ENCODE results near the gene ZNF511.

ZNF511 gene

DNA sequence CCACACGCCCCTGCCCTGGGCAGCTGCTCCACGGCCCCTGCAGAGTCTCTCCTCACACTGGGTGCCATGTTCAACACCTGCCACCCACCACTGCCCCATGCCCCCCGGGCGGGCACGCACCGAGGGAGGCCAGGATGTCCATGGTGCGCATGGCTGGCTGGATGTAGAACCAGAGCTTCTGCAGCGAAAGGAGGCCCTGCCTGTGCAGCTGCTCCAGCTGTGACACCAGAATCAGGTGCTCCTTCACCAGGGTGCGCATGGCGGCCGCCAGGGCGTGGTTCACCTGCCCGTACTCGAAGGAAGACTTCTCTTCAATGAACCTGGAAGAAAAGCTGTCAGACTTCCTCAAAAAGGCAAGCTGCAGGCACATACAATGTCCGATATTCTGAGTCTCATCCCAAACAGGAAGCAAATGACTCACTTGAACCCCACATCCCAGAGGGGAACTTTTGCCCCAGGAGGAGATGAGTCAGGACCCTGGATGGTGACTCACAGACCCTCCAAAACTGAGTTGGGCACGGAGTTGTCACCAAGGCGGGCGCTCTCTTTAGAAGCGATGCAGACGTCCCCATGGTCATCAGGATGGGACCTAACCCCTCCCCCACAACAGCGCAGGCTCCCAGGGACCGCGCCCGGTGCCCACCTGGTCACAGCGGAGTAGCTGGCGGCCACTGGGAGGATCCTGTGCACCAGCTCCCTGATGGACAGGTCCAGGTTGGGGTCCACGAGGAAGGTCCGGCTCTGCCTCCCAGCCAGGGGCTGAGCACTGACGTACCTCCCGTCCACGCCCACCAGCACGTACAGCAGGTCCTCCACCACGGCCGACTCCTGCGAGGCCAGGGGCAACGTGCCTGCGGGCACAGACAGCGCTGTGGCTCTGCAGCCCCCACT is 15.6 kb upstream of the ZNF511 start:
- no peak for DNase-seq (ENCODE audit: low read depth in 1 of 2, low spot score in 1 of 2)

DNA sequence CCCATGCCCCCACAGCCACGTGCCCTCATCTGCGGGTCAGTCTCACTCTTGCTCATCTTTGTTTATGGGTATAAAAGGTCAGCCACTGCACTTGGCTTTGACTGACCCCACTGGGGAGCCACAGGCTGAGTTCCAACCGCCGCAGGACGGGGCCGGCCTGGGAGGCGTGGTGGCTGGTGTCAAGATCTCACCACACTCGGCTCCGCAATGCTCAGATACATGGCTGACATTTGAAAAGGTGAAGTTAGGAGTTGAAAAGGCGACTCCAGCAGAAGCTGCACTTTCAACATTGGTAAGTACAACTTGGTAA is 14.9 kb upstream of the ZNF511 start:
- no peak for DNase-seq (ENCODE audit: low read depth in 1 of 2, low spot score in 1 of 2)

DNA sequence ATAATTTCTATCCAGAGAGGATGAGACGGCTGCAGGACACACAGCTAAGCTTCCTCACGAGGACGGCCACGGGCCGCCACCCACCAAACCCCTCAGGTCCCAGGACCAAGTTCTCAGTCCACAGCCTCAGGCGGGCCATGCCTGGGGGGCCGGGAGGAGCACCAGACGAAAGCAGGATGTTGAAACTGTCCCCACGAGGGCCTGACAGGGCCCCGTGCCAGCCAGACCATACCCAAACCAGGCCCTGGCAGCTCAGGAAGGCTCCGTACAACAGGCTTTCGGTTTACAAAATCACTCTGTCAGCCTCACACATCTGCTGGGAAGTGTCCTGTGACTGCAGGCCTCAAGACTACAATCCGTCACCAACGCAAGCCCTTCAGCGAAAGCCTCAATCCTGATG is 14.5 kb upstream of the ZNF511 start:
- no peak for DNase-seq (ENCODE audit: low read depth in 1 of 2, low spot score in 1 of 2)

DNA sequence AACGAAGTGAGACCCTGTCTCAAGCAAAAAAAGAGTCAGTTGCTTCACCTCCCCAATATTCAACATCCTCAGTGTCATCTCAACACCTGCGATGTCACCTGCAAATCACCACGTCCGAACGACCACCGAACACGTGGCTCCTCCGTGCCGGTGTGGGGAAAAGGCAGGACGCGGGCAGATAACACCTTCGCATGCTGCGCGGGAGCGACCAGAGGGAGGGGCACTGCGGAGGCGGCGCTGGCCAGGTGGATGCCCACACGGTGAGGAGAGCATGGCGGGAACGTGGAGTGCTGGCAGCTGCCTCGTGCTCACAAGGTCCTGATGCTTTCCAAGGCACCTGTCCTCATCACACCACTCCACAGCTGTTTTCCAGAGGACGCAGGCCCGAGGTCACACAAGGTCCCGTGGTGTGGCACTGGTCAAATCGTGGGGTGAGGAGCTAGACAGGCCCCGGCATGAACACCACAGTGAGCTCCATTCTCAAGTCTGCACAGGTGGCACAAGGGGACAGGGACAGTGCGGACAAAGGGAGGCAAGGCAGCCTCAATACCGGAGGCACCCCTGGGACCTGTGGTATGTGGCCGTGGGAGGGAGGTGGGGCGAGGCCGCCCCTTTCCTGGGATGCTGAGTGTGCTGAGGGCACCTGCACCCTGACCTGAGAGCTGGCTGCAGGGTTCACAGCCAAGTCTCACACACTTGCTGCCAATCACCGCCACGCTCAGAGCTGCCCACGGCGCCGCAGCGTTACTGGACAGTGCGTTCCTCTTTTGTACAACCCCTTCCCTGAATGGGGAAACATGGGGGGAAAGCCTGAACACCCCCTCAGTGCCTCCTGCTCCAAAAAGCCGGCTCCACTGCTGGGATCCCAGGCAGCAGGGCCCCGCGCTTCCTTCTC is 13.0 kb upstream of the ZNF511 start:
- DNase-seq (ENCODE audit: low read depth in 1 of 2, low spot score in 1 of 2) = no peak

DNA sequence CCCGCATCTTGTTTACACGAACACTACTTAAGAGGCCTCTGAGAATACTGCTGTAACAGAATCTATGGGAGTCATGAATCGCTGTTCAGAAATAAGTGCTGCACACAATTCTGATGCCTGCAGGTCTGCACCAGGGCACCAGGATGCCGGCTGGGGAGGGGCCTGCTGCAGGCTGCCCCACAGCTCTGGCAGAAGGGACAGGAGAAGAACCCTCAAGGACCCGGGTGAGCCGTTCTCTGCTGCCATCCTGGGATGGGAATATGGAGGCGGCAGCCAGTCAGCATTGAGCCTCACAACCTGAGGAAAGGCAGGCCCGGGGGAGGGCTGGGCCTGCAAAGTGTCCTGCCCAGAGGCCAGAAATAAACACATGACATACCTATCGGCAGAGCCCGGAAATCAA is 11.2 kb upstream of the ZNF511 start:
- no peak for DNase-seq (ENCODE audit: low read depth in 1 of 2, low spot score in 1 of 2)

DNA sequence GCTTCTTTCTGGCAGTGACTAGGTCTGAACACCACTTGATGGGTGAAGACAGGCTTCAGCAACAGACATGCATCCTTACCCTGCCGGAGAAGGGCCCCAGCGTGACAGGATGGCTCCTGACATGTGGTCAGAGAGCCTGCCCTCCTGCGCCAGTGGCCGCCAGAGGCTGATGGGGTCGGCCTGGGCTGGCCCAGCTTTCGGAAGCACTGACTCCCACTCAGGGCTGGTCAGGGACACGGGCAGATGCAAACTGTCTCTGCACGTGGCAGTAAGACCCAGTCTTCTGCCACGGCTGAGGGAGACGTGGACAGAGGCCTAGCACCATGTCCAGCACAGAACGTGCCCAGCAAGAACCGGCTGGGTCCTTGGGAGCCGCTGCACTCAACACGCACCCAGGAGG is 10.2 kb upstream of the ZNF511 start:
- no peak for DNase-seq (ENCODE audit: low read depth in 1 of 2, low spot score in 1 of 2)

DNA sequence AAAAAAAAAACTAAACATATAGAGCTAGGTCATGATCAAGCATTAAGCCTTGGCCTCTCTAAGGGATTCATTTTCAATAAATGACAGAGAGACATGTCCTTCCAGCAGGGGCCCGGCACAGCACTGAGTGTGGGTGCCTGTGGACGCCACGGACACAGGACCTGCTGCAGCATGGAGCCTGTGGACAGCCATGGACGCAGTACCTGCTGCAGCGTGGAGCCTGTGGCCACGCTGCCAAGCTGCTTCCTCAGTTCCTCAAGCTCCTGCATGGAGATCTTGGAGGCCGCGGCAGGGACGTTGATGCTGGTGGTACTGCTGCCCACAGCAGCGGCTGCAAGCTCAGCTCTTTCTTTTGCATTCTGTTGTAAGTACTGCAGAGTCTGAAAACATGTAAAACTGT is 9.5 kb upstream of the ZNF511 start:
- no peak for DNase-seq (ENCODE audit: low read depth in 1 of 2, low spot score in 1 of 2)

DNA sequence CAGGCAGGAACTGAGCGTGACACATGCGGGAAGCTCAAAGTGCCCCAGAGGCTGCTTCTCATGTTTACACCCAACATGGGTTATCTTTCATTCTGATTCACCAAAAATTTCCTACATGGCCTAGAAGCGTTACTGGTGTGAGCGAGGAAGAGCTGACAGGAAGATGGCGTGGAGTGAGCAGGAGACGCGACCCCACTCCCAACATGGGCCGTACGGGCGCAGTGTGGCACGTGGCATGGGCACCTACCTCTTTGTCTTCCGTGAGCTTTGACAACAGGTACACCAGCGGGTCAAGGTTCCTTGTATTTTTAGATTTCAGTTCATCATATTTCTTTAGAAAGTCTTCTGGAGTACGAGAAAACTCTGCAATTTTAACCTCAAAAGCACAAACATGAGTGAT is 9.0 kb upstream of the ZNF511 start:
- DNase-seq (ENCODE audit: low read depth in 1 of 2, low spot score in 1 of 2) = no peak

DNA sequence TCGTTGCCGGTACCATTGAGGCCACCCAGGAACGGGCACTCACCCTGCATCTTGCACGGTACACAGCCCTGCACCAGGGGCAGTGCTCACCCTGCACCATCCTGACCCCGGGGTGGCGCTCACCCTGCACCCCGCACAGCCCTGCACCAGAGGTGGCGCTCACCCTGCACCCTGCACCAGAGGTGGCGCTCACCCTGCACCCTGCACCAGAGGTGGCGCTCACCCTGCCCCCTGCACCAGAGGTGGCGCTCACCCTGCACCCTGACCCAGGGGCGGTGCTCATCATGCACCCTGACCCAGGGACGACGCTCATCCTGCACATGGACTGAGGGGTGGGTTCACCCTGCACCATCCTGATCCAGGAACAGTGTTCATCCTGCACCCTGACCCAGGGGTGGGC is 6.5 kb upstream of the ZNF511 start:
- DNase-seq (ENCODE audit: low read depth in 1 of 2, low spot score in 1 of 2) = no peak

DNA sequence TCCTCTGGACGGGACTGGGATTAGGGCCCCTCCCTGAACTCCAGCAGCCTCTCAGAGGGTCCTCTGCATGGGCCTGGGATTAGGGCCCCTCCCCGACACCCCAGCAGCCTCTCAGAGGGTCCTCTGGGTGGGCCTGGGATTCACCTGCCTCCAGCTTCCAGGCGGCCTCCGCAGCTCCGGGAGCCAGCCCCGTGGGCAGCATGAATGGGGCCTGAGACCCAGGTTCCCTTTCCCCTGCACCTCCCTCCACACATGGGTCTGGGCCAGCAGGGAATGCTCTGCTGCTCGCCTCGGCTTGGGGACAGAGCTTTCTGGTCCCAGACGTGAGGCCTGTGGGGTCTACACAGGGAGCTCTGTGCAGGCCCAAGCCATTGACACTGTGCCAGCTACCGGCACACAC is 5.5 kb upstream of the ZNF511 start:
- DNase-seq (ENCODE audit: low read depth in 1 of 2, low spot score in 1 of 2) = no peak

DNA sequence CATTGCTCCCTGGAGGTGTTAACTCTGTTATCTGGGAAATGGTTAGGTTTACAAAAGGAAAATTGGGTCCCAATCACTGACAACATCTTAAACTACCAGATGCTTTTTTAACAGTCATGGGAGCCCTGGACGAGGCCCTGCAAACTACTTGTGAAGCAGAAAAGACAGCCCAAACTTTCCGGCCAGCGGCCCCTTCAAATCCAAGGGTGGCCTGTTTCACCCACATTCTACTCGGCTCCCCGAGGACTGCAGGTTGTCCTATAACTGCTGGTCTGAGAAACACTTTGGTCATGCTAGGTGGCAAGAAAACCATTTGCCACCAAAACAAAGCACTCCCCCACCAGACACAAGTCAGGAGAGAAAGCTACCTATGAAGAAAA is 2.6 kb upstream of the ZNF511 start:
- no peak for DNase-seq (ENCODE audit: low read depth in 1 of 2, low spot score in 1 of 2)

DNA sequence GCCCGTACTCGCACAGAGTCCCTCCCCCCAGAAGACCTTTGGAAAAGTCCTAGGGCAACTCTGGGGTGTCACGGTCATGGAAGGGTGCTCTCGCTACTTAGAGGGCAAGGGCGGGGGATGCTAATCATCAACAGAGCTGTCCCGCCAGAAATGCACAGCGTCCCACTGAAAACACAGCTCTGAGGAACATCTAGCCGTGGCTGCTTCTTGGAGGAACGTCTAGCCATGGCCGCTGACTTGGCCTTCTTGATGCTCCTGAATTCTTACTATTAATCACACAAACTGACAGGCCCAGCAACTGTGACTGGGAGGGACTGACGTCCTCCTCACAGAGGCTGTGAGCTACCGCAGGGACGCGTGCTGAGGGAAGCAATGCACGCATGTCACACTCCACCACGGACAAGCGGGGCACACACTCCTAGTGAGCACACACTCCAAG is 1.8 kb upstream of the ZNF511 start:
- no peak for DNase-seq (ENCODE audit: low read depth in 1 of 2, low spot score in 1 of 2)

DNA sequence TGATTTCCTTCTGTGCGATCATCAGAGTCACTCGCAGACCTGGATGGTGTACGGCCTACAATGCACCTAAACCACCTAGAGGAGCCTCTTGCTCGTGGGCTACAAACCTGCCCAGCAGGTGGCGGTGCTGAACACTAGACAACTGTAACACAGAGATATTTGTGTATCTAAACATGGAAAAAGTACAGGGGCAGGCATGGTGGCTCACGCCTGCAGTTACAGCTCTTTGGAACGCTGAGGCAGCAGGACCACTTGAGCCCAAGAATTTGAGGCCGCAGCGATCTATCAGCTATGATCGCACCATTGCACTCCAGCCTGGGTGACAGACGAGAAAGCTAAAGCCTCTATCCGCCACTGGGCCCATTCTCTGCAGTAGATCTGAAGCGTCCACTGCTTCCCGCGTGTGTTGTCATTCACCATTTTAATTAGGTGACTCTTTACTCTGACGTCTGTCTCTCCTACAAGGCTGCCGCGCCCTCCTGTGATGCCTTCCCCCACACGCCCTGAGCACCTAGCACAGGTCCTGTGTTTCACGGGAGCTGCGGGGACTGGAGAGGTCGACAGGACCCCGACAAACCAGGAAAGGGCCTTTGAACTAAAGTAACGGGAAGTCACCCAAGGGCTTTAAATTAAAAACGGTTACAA is 816 bp upstream of the ZNF511 start:
- peak; percentile 61 to 76 for DNase-seq (ENCODE audit: low read depth in 1 of 2, low spot score in 1 of 2)

DNA sequence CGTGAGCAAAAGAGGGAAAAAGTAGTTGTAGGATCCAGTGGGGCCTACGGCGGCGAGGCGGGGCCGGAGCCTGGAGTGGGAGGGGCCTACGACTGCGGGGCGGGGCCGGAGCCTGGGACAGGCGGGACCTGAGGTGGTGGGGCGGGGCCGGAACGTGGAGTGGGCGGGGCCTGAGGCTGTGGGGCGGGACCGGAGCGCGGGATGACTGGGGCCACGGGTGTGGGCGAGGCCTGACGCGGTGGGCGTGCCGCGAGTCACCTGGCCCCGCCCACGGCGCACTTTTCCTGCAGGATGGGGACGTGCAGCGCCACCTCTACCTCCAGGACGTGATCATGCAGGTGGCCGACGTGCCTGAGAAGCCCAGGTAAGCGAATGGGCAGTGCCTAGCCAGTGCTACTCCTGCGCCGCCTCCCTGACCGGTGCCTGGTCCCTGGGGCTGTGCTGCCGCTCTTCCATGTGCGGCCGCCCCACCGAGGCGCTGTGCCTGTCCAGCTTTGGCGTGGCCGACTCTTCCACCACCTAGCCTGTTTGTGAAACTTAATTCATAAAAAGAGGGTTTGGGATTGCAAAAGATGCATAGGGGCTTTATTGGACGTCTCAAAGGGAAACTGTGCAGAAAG is 496 bp downstream of the ZNF511 start:
- peak; percentile 86 to 95 for DNase-seq (ENCODE audit: low read depth in 1 of 2, low spot score in 1 of 2)

DNA sequence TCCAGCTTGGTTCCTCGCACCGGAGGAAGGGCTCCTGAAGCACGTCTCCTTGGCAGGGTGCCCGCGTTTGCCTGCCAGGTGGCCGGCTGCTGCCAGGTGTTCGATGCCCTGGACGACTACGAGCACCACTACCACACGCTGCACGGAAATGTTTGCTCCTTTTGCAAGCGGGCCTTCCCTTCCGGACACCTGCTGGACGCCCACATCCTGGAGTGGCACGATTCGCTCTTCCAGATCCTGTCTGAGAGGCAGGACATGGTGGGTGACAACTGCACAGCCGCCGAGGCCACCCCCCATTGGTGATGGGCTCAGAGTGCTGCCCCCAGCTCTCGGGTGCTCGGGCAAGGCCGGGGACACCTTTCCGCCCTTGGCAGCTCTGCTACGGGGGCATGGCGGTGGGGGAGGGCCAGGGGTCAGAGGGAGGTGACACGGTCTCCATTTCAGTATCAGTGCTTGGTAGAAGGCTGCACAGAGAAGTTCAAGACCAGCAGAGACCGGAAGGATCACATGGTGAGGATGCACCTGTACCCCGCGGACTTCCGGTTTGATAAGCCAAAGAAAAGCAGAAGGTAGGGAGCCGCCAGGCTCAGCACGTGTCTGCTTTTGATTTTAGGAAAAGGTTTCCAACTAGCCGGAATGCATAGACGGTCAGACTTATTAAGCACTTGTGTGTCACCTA is 1.1 kb downstream of the ZNF511 start:
- DNase-seq (ENCODE audit: low read depth in 1 of 2, low spot score in 1 of 2) = no peak

DNA sequence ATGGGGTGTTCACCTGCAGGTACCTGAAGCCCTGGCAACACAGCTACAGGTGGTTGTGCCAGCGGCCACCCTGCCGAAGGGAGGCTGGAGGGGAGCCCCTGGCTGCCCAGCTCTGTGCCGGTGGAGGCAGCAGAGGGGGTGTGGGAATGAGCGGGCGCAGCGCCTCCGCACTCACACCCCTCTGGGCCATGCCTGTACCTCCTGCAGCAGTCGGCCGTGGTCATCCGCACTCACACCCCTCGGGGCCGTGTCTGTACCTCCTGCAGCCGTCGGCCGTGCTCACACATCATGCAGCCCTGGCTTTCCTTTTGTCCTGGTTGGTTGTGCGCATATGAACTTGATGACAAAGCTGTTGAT is 1.7 kb downstream of the ZNF511 start:
- DNase-seq (ENCODE audit: low read depth in 1 of 2, low spot score in 1 of 2) = no peak

DNA sequence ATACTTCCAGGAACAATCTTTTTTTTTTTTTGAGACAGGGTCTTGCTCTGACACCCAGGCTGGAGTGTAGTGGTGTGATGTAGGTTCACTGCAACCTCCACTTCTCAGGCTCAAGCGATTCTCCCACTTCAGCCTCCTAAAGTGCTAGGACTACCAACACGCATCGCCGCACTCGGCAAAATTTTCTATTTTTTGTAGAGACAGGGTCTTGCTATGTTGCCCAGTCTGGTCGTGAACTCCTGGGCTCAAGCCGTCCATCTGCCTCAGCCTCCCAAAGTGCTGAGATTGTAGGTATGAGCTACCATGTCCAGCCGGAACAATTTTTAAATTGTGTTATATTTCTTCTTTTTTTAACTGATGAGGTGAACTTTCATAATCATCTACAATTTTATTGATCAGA is 2.1 kb downstream of the ZNF511 start:
- no peak for DNase-seq (ENCODE audit: low read depth in 1 of 2, low spot score in 1 of 2)

DNA sequence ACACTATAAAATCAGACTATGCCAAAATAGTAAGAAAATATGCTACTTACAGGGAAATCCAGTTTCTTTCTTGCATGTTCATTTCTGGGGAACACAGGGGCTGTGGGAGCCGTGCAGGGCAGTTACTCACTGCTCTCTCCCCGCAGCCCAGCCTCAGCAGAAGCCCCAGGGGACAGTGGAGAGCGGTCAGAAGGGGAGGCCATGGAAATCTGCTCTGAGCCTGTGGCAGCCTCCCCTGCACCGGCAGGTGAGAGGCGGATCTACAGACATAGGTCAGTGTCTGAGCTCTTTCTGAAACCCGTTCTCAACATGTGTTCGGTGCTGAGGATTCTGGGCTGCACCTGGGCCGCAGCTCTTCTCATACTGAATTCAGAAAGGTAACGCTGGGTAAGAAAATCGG is 2.9 kb downstream of the ZNF511 start:
- no peak for DNase-seq (ENCODE audit: low read depth in 1 of 2, low spot score in 1 of 2)

DNA sequence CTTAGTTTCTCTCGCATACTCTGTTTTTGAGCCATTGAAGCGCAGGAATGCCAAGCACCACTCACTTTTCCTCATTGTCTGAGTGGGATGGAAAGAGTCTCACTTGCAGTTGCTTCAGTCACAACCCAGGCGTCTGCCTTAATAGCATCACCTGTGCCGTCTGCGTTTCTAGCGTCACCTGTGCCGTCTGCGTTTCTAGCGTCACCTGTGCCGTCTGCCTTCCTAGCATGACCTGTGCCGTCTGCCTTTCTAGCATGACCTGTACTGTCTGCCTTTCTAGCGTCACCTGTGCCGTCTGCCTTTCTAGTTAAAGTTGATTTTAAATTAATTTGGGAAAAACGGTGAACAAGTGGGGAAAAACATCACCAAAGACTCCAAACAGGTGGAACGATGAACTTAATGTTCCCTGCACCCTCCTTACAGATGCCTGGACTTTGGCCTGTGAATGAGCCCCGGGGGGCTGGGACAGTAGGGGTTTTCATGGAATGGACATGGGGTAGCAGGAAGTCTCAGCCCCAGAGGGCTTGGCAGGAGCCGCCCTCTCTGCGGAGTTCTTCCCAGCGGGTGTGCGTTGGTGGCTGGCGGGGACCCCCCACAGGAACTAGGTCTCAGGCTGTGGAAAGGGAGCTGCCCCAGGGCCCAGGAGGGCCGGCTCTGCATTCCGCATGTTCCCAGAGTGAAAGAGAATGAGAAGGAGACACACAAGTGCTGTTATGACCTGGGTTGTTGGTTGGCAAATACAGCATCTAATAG is 3.5 kb downstream of the ZNF511 start:
- no peak for DNase-seq (ENCODE audit: low read depth in 1 of 2, low spot score in 1 of 2)

DNA sequence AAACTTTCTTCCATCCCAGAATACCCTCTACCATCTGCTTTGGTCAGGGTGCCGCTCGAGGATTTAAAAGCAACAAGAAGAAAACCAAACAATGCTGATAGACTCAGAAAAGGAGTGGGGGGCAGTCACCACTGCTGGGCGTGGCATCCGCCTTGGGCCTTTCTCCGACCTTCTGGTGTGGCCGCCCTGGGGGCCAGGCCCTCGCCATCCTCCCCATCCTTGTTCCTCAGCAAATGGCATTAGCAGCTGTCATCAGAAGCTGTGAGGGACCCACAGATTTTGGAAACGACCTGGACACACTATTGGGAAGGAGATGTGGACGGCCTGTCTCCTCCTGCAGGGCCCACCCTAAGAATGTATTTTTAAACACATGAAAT is 4.0 kb downstream of the ZNF511 start:
- no peak for DNase-seq (ENCODE audit: low read depth in 1 of 2, low spot score in 1 of 2)
